Gastrocnemius medialis (tissue), 4 donors: Measurements from ENCODE around the gene MEN1. TPM values are rescaled to one million over a fixed set of nuclear protein-coding genes. Genes with fewer than 3 reads are reported as not detected.

Experiments used
- ATAC-seq, 2 donors: fragments of 150-250 bp; one replicate each; pipeline ENCODE4 v1.9.1; 2016
- DNase-seq, 2 donors: peaks; one replicate each; pipeline ENCODE4 v3.0.0-alpha.2; 2019
- H3K27ac ChIP-seq, 4 donors: fragments of 200-600 bp; sonication (generic); 1 replicate in 1 of 4; 2 replicates in 3 of 4; pipeline ENCODE4 v1.5.1; 2016 to 2018; ENCODE audit warnings: mild to moderate bottlenecking in 2 of 4, moderate library complexity in 1 of 4
- H3K27me3 ChIP-seq, 3 donors: fragments of 200-600 bp; sonication (generic) in 2 of 3; 1 replicate in 1 of 3; 2 replicates in 2 of 3; pipeline versions ENCODE4 v1.5.1 to v1.6.0; 2016 to 2019; ENCODE audit warnings: mild to moderate bottlenecking in 1 of 3, moderate library complexity in 1 of 3
- H3K36me3 ChIP-seq, 2 donors: fragments of 200-600 bp; sonication (generic) in 1 of 2; one replicate each; pipeline ENCODE4 v1.5.1; 2017 to 2018
- H3K4me1 ChIP-seq, 2 donors: fragments of 200-600 bp; sonication (generic) in 1 of 2; one replicate each; pipeline ENCODE4 v1.5.1; 2016 to 2017; ENCODE audit warnings: mild to moderate bottlenecking in 2 of 2
- H3K4me3 ChIP-seq, 4 donors: fragments of 200-600 bp; sonication (generic) in 3 of 4; 1 replicate in 1 of 4; 2 replicates in 3 of 4; pipeline ENCODE4 v1.5.1; 2016 to 2019; ENCODE audit warnings: mild to moderate bottlenecking in 2 of 4
- H3K9me3 ChIP-seq, 3 donors: fragments of 200-600 bp; sonication (generic) in 2 of 3; 1 replicate in 1 of 3; 2 replicates in 2 of 3; pipeline ENCODE4 v1.5.1; 2016 to 2019
- CTCF ChIP-seq, 5 experiments: fragments of 450-650 bp in 3 of 5; fragments of 200-600 bp in 2 of 5; sonication (generic) in 2 of 5; IDR thresholded peaks in 4 of 5; conservative IDR thresholded peaks in 1 of 5; 1 replicate in 4 of 5; 2 replicates in 1 of 5; pipeline ENCODE4 v1.5.1; 2016 to 2019; ENCODE audit warnings: antibody characterized with exemption in 5 of 5, mild to moderate bottlenecking in 3 of 5, moderate library complexity in 3 of 5
- POLR2A ChIP-seq, 2 donors: fragments of 450-650 bp; IDR thresholded peaks; one replicate each; pipeline ENCODE4 v1.6.1; 2017; ENCODE audit warnings: antibody characterized with exemption in 2 of 2, mild to moderate bottlenecking in 2 of 2, moderate library complexity in 2 of 2
- in situ Hi-C, 4 donors: fragments of 200-750 bp; cut with MboI; loops; one replicate each; pipeline versions ENCODE4 v1.15.0 to v1.8.0; 2017; ENCODE audit warnings: low sequenced_read_pairs in 4 of 4
- intact Hi-C: fragments of 100-400 bp; cut with DNase I; formaldehyde crosslinking; loops from one replicate; pipeline ENCODE4 v1.15.1; 2023; ENCODE audit warnings: low total_unique reads
- total RNA-seq, 4 donors: library from RNA; depleted of rRNA; stranded (reverse); fragments of >200 nt; gene quantifications; one replicate each; pipeline versions ENCODE4 v1.1.0 to v1.2.3, GENCODE V29; 2016

MEN1 gene
- total RNA-seq, 4 donors from 2014 or later, result 7.4 to 12.2 (median 9.8) TPM

DNA sequence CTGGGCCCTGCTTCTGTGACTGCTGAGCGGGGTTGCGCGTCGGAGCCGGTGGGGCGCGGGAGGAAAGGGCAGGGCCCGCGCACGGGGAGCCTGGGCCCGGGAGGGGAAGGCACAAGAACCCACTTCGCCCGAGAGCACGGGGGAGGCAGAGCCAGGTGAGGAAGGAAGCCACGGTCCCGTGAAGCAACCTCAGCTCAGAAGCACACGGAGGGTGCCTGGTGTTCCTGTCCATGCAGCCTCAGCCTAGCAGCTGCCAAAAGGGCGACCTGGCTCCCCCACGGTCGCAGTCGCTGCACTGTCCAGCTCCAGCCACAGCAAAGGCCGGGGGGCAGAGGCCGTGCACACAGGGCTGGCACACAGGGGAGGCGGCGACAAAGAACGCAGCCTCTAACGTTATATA is 43.4 kb upstream of the MEN1 start:
- H3K27ac ChIP-seq, result peak overlapping the region; percentile 90 to 94 (median 92)
- ATAC-seq (no peak), DNase-seq (peak in 1 of 2 donors; percentile 37)
- in situ Hi-C loops (no loop called here), intact Hi-C loops (loop anchor here (2.0 to 10.0 kb wide), 2 partner anchors 71 to 261 kb away; partner anchors contain the start of genes PPP2R5B, TM7SF2 and ZNHIT2)
- H3K4me3 ChIP-seq, result no peak overlapping the region
- TF ChIP-seq POLR2A (IDR thresholded peaks at IDR 0.05) (no peak), CTCF (IDR thresholded peaks at IDR 0.05 in 4 of 5, conservative IDR thresholded peaks at IDR 0.05 in 1 of 5) (no peak)
- H3K27me3 ChIP-seq, result no peaks in the 10 kb centered on the region
- H3K4me1 ChIP-seq, result peaks cover 86 to 92% of the 10 kb centered on the region in 2 donors
- H3K9me3 ChIP-seq, result no peaks in the 10 kb centered on the region
- no peaks in the 10 kb centered on the region for H3K36me3 ChIP-seq

GRCh38 chr11:64852804-64853509 is 42.6 kb upstream of the MEN1 start:
- in situ Hi-C loops, result no loop called here
- intact Hi-C loops, result loop anchor here (10.0 kb wide), 1 partner anchor 262 kb away; the partner anchor contains the start of genes TM7SF2 and ZNHIT2
- Histone ChIP-seq H3K9me3 (no peaks in the 10 kb centered on the region), H3K27ac (peak overlapping the region; percentile 90 to 94 (median 92)), H3K4me3 (no peak overlapping the region), H3K4me1 (peaks cover 83 to 93% of the 10 kb centered on the region in 2 donors), H3K27me3 (no peaks in the 10 kb centered on the region), H3K36me3 (no peaks in the 10 kb centered on the region)
- ATAC-seq (no peak), DNase-seq (peak in 1 of 2 donors; percentile 49)
- TF ChIP-seq CTCF (IDR thresholded peaks at IDR 0.05 in 4 of 5, conservative IDR thresholded peaks at IDR 0.05 in 1 of 5), result no peak
- no peak for TF ChIP-seq POLR2A (IDR thresholded peaks at IDR 0.05)

DNA sequence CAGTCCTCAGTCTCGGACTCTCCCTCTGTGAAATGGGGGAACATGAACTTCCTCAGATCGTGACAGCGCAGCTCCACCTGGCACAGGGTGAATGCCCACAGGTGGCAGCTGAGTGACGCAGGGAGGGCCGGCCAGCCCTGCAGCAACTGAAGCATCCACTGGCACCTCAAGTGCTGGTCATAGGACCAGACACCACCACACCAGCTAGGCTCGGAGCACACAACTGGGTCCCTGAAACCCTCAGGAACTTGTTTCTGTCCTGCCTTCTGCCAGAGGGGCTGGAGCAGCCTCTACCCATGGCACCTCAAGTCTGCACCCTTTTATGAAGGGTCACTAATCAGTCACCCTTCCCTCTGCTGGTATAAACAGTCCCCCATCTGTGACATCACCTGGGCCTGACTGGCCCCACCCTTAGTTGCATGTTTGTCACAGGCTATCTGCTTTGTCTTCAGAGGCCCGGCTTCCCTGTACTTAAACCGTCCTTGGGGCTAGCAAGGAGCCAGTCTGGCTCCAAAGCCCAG is 41.5 kb upstream of the MEN1 start:
- intact Hi-C loops, result loop anchor here (10.0 kb wide), 1 partner anchor 263 kb away; the partner anchor contains the start of genes TM7SF2 and ZNHIT2
- DNase-seq (no peak), ATAC-seq (no peak)
- H3K9me3 ChIP-seq, result no peaks in the 10 kb centered on the region
- no peaks in the 10 kb centered on the region for H3K36me3 ChIP-seq
- peaks cover 79 to 84% of the 10 kb centered on the region in 2 donors for H3K4me1 ChIP-seq
- no peak for TF ChIP-seq POLR2A (IDR thresholded peaks at IDR 0.05)
- TF ChIP-seq CTCF (IDR thresholded peaks at IDR 0.05 in 4 of 5, conservative IDR thresholded peaks at IDR 0.05 in 1 of 5), result no peak
- H3K4me3 ChIP-seq, result no peak overlapping the region
- in situ Hi-C loops, result no loop called here
- H3K27me3 ChIP-seq, result no peaks in the 10 kb centered on the region
- H3K27ac ChIP-seq, result peak overlapping the region; percentile 33 to 94 (median 62)

DNA sequence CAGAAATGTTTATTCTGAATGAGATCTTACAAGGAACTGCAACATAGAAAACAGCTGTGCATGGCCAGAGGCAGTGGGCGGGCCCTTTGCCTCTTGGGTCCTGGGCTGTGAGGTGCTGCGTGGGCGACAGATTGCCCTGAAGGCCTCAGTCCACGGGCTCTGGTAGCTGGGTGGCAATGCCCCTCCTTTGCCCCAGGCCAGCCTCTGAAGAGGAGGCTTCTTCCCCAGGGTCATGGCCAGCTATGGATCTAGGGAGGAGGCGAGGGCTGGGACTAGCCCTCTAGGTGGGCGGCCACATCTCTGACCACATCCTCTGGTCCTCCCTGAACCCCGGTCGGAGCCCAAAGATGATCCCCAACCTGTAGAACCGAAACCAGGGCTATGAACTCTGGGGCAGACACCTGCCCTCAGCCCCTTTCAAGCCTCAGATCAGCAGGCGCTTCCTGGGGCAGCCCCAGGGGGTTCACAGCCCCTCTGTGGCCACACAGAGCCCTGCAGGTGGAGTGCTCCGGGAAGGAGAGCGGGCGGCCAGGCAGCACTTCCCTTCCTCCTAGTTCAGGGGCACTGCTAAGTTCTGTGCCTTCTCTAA is 40.7 kb upstream of the MEN1 start:
- TF ChIP-seq CTCF (IDR thresholded peaks at IDR 0.05 in 4 of 5, conservative IDR thresholded peaks at IDR 0.05 in 1 of 5) (peak in 1 of 5 experiments; percentile 9), POLR2A (IDR thresholded peaks at IDR 0.05) (no peak)
- Histone ChIP-seq H3K9me3 (no peaks in the 10 kb centered on the region), H3K27me3 (no peaks in the 10 kb centered on the region), H3K4me3 (no peak overlapping the region), H3K4me1 (peaks cover 71 to 76% of the 10 kb centered on the region in 2 donors), H3K27ac (peak overlapping the region; percentile 33 to 65 (median 62)), H3K36me3 (no peaks in the 10 kb centered on the region)
- DNase-seq, result no peak
- no peak for ATAC-seq
- in situ Hi-C loops (no loop called here), intact Hi-C loops (loop anchor here (10.0 kb wide), 1 partner anchor 264 kb away; the partner anchor contains the start of genes TM7SF2 and ZNHIT2)
